ENCODE results near the gene RD3L. TPM values are rescaled to one million over a fixed set of nuclear protein-coding genes. Genes with fewer than 3 reads are reported as not detected.

Gene RD3L
- total RNA-seq, 1 donor from 2014 or later, result not detected

- no peak for DNase-seq
These were observed 48.2 kb downstream of the RD3L start for GRCh38 chr14:103894034-103894722.

- DNase-seq, result no peak
These were observed 50.1 kb downstream of the RD3L start for GRCh38 chr14:103892247-103892646.

GRCh38 chr14:103891667-103892215 is 50.6 kb downstream of the RD3L start:
- no peak for DNase-seq

GRCh38 chr14:103890821-103891666 is 51.3 kb downstream of the RD3L start:
- DNase-seq, result no peak

Other genes with a start within 250 kb of the RD3L start
- gene XRCC3, start 227.1 kb downstream of the RD3L start, total RNA-seq, result 10.5 TPM
- 119 TPM for gene ZFYVE21, start 226.7 kb downstream of the RD3L start, total RNA-seq
- gene PPP1R13B, start 95.0 kb downstream of the RD3L start, total RNA-seq, result 14.1 TPM
- gene TDRD9, start 14.1 kb downstream of the RD3L start, total RNA-seq, result 1.0 TPM
- 0.82 TPM for gene ASPG, start 143.2 kb upstream of the RD3L start, total RNA-seq
- 14.0 TPM for gene KIF26A, start 196.1 kb upstream of the RD3L start, total RNA-seq

Data from tongue (tissue), 2 donors.